MM.1S (cell line): ENCODE data around the gene CACNA1G.

Experiments
- DNase-seq: peaks from one replicate; pipeline ENCODE4 v3.0.0-alpha.2; 2015
- H2AFZ ChIP-seq: fragments of 300-600 bp; sonication (generic); 2 replicates; pipeline ENCODE4 v1.6.0; 2016; ENCODE audit warnings: antibody characterized with exemption, low read length
- H3F3A ChIP-seq: fragments of 300-600 bp; sonication (generic); 2 replicates; pipeline ENCODE4 v1.6.1; 2016; ENCODE audit warnings: mild to moderate bottlenecking, antibody characterized with exemption, low read length, moderate library complexity, mixed read lengths; ENCODE audit not compliant: insufficient read depth
- H3K27ac ChIP-seq: fragments of 300-600 bp; sonication (generic); 2 replicates; pipeline ENCODE4 v1.5.1; 2016; ENCODE audit warnings: mild to moderate bottlenecking, low read length
- H3K27me3 ChIP-seq: fragments of 300-600 bp; sonication (generic); replicated peaks from 2 replicates; pipeline ENCODE4 v1.6.0; 2016; ENCODE audit warnings: low read length; ENCODE audit not compliant: insufficient read depth
- H3K36me3 ChIP-seq: fragments of 300-600 bp; sonication (generic); replicated peaks from 2 replicates; pipeline ENCODE4 v1.6.1; 2016; ENCODE audit warnings: mild to moderate bottlenecking, low read length, mixed read lengths; ENCODE audit not compliant: insufficient read depth
- H3K4me1 ChIP-seq: fragments of 300-600 bp; sonication (generic); 2 replicates; pipeline ENCODE4 v1.6.1; 2016; ENCODE audit warnings: low read length, mixed read lengths
- H3K4me2 ChIP-seq: fragments of 300-600 bp; sonication (generic); 2 replicates; pipeline ENCODE4 v1.6.0; 2016; ENCODE audit warnings: low read depth, low read length
- H3K4me3 ChIP-seq: fragments of 300-600 bp; sonication (generic); 2 replicates; pipeline ENCODE4 v1.5.1; 2016; ENCODE audit warnings: low read length, mixed read lengths
- H3K79me2 ChIP-seq: fragments of 300-600 bp; sonication (generic); 2 replicates; pipeline ENCODE4 v1.6.1; 2016; ENCODE audit warnings: mixed run types, low read length, mixed read lengths
- H3K9ac ChIP-seq: fragments of 300-600 bp; sonication (generic); 2 replicates; pipeline ENCODE4 v1.6.1; 2016; ENCODE audit warnings: low read length, mixed read lengths
- H3K9me2 ChIP-seq: fragments of 300-600 bp; sonication (generic); replicated peaks from 2 replicates; pipeline ENCODE4 v1.6.1; 2016; ENCODE audit warnings: mild to moderate bottlenecking, low read length, mixed read lengths; ENCODE audit not compliant: insufficient read depth
- H3K9me3 ChIP-seq: fragments of 300-600 bp; sonication (generic); replicated peaks from 2 replicates; pipeline ENCODE4 v1.6.1; 2016; ENCODE audit warnings: mild to moderate bottlenecking, low read length, mixed read lengths; ENCODE audit not compliant: insufficient read depth
- H4K20me1 ChIP-seq: fragments of 300-600 bp; sonication (generic); 2 replicates; pipeline ENCODE4 v1.6.1; 2016; ENCODE audit warnings: mild to moderate bottlenecking, low read length, moderate library complexity, mixed read lengths; ENCODE audit not compliant: insufficient read depth
- CTCF ChIP-seq: fragments of 300-600 bp; sonication (generic); IDR thresholded peaks from 2 replicates; pipeline ENCODE4 v1.5.1; 2016; ENCODE audit warnings: antibody characterized with exemption, low read length, mixed read lengths
- EZH2 ChIP-seq: fragments of 300-600 bp; sonication (generic); optimal IDR thresholded peaks from 2 replicates; pipeline ENCODE3; 2017; ENCODE audit warnings: low read depth, mild to moderate bottlenecking, antibody characterized with exemption, low read length, mixed read lengths
- EZH2phosphoT487 ChIP-seq: fragments of 300-600 bp; sonication (generic); IDR thresholded peaks from 2 replicates; pipeline ENCODE4 v1.6.1; 2018; ENCODE audit warnings: antibody characterized with exemption, low read length

CACNA1G gene

DNA sequence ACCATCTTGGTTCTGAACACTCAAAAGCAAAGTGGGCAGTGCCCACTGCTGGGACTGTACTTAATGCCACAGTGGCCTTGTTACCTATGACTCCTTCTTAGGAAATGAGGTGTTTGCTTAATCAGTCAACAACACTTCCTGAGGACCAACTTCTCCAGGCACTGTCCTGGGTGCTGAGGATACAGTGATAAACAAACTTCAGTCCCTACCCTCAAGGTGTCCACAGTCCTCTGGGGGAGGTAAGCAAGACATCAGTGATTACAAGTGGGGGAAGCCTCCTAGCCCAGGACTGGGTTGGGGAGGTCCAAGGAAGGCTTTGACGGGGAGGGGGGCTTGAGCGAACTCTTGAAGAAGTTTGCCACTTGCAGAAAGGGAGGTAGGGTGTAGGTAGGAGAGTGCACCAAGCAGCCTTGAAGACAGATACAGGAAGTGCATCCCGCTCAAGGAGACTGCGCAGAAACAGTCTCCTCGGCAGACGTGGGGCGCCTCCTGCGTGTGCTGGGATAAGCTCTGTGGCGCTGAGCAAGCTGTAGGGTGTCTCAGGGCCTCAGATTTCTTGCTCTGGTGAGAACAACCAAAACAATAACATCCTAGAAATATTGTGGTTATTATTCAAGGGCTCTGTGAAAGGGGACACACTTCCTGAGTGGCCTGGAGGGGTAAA is 71.5 kb downstream of the CACNA1G start:
- H2AFZ ChIP-seq: no peak overlapping the region
- no peak overlapping the region for H3K27ac ChIP-seq
- peaks cover 10% of the 10 kb centered on the region for H3K4me1 ChIP-seq
- H3K4me2 ChIP-seq: no peak overlapping the region
- H3K9me3 ChIP-seq: no peaks in the 10 kb centered on the region
- H3F3A ChIP-seq: no peaks in the 10 kb centered on the region
- no peak for TF ChIP-seq CTCF
- no peak for TF ChIP-seq EZH2phosphoT487
- TF ChIP-seq EZH2: no peak
- H3K9me2 ChIP-seq: no peaks in the 10 kb centered on the region
- no peak overlapping the region for H3K9ac ChIP-seq
- H4K20me1 ChIP-seq: no peaks in the 10 kb centered on the region
- no peaks in the 10 kb centered on the region for H3K79me2 ChIP-seq
- H3K4me3 ChIP-seq: no peak overlapping the region
- no peaks in the 10 kb centered on the region for H3K36me3 ChIP-seq
- H3K27me3 ChIP-seq: peaks cover 59% of the 10 kb centered on the region
- no peak for DNase-seq

- no peaks in the 10 kb centered on the region for H3K36me3 ChIP-seq
- H3K4me3 ChIP-seq: no peak overlapping the region
- no peaks in the 10 kb centered on the region for H3K79me2 ChIP-seq
- peaks cover 9% of the 10 kb centered on the region for H3K4me1 ChIP-seq
- H2AFZ ChIP-seq: no peak overlapping the region
- H3K9ac ChIP-seq: no peak overlapping the region
- no peaks in the 10 kb centered on the region for H3F3A ChIP-seq
- H3K27me3 ChIP-seq: peaks cover 55% of the 10 kb centered on the region
- no peak overlapping the region for H3K4me2 ChIP-seq
- H4K20me1 ChIP-seq: no peaks in the 10 kb centered on the region
- H3K27ac ChIP-seq: no peak overlapping the region
- TF ChIP-seq CTCF (no peak), EZH2phosphoT487 (no peak), EZH2 (no peak)
- no peaks in the 10 kb centered on the region for H3K9me3 ChIP-seq
- no peaks in the 10 kb centered on the region for H3K9me2 ChIP-seq
- no peak for DNase-seq
Measured at GRCh38 chr17:50632637-50633036, 72.1 kb downstream of the CACNA1G start.

GRCh38 chr17:50633683-50634082 is 73.2 kb downstream of the CACNA1G start:
- Histone ChIP-seq H3K79me2 (no peaks in the 10 kb centered on the region), H3K4me1 (no peaks in the 10 kb centered on the region), H3K9me3 (no peaks in the 10 kb centered on the region), H3F3A (no peaks in the 10 kb centered on the region), H3K4me3 (no peak overlapping the region), H3K9me2 (no peaks in the 10 kb centered on the region), H3K36me3 (no peaks in the 10 kb centered on the region), H3K27ac (no peak overlapping the region), H3K27me3 (peaks cover 51% of the 10 kb centered on the region), H3K9ac (no peak overlapping the region), H2AFZ (no peak overlapping the region), H4K20me1 (no peaks in the 10 kb centered on the region), H3K4me2 (no peak overlapping the region)
- TF ChIP-seq EZH2 (no peak), CTCF (no peak), EZH2phosphoT487 (no peak)
- no peak for DNase-seq
